HG02623 (cell line): ENCODE data around the gene RAD23B.

Source experiments
- ATAC-seq: cut with Tn5 transposase; IDR thresholded peaks from one replicate; pipeline ENCODE4 v1.9.1; 2021; ENCODE audit warnings: moderate library complexity; ENCODE audit not compliant: unreplicated experiment

The RAD23B gene

GRCh38 chr9:107373809-107374208, 90.7 kb downstream of the RAD23B start:
- ATAC-seq, result no peak

- no peak for ATAC-seq
These were observed 91.9 kb downstream of the RAD23B start for GRCh38 chr9:107375001-107375400.

GRCh38 chr9:107375651-107376369, 92.7 kb downstream of the RAD23B start:
- no peak for ATAC-seq

GRCh38 chr9:107378006-107378405, 94.9 kb downstream of the RAD23B start:
- ATAC-seq, result no peak
